Gastrocnemius medialis (tissue), 4 donors: ENCODE measurements around the gene ZC3H11A. TPM values are rescaled to one million over a fixed set of nuclear protein-coding genes. Genes with fewer than 3 reads are reported as not detected.

Experiments used
- ATAC-seq, 2 donors: fragments of 150-250 bp; one replicate each; pipeline ENCODE4 v1.9.1; 2016
- DNase-seq, 2 donors: peaks; one replicate each; pipeline ENCODE4 v3.0.0-alpha.2; 2019
- H3K27ac ChIP-seq, 4 donors: fragments of 200-600 bp; sonication (generic); 1 replicate in 1 of 4; 2 replicates in 3 of 4; pipeline ENCODE4 v1.5.1; 2016 to 2018; ENCODE audit warnings: mild to moderate bottlenecking in 2 of 4, moderate library complexity in 1 of 4
- H3K27me3 ChIP-seq, 3 donors: fragments of 200-600 bp; sonication (generic) in 2 of 3; 1 replicate in 1 of 3; 2 replicates in 2 of 3; pipeline versions ENCODE4 v1.5.1 to v1.6.0; 2016 to 2019; ENCODE audit warnings: mild to moderate bottlenecking in 1 of 3, moderate library complexity in 1 of 3
- H3K36me3 ChIP-seq, 2 donors: fragments of 200-600 bp; sonication (generic) in 1 of 2; one replicate each; pipeline ENCODE4 v1.5.1; 2017 to 2018
- H3K4me1 ChIP-seq, 2 donors: fragments of 200-600 bp; sonication (generic) in 1 of 2; one replicate each; pipeline ENCODE4 v1.5.1; 2016 to 2017; ENCODE audit warnings: mild to moderate bottlenecking in 2 of 2
- H3K4me3 ChIP-seq, 4 donors: fragments of 200-600 bp; sonication (generic) in 3 of 4; 1 replicate in 1 of 4; 2 replicates in 3 of 4; pipeline ENCODE4 v1.5.1; 2016 to 2019; ENCODE audit warnings: mild to moderate bottlenecking in 2 of 4
- H3K9me3 ChIP-seq, 3 donors: fragments of 200-600 bp; sonication (generic) in 2 of 3; 1 replicate in 1 of 3; 2 replicates in 2 of 3; pipeline ENCODE4 v1.5.1; 2016 to 2019
- CTCF ChIP-seq, 5 experiments: fragments of 450-650 bp in 3 of 5; fragments of 200-600 bp in 2 of 5; sonication (generic) in 2 of 5; IDR thresholded peaks in 4 of 5; conservative IDR thresholded peaks in 1 of 5; 1 replicate in 4 of 5; 2 replicates in 1 of 5; pipeline ENCODE4 v1.5.1; 2016 to 2019; ENCODE audit warnings: antibody characterized with exemption in 5 of 5, mild to moderate bottlenecking in 3 of 5, moderate library complexity in 3 of 5
- POLR2A ChIP-seq, 2 donors: fragments of 450-650 bp; IDR thresholded peaks; one replicate each; pipeline ENCODE4 v1.6.1; 2017; ENCODE audit warnings: antibody characterized with exemption in 2 of 2, mild to moderate bottlenecking in 2 of 2, moderate library complexity in 2 of 2
- in situ Hi-C, 4 donors: fragments of 200-750 bp; cut with MboI; loops; one replicate each; pipeline versions ENCODE4 v1.15.0 to v1.8.0; 2017; ENCODE audit warnings: low sequenced_read_pairs in 4 of 4
- intact Hi-C: fragments of 100-400 bp; cut with DNase I; formaldehyde crosslinking; loops from one replicate; pipeline ENCODE4 v1.15.1; 2023; ENCODE audit warnings: low total_unique reads
- total RNA-seq, 4 donors: library from RNA; depleted of rRNA; stranded (reverse); fragments of >200 nt; gene quantifications; one replicate each; pipeline versions ENCODE4 v1.1.0 to v1.2.3, GENCODE V29; 2016

The ZC3H11A gene
- total RNA-seq, 4 donors from 2014 or later: 71.0 to 131 (median 92.0) TPM

- H3K9me3 ChIP-seq: no peaks in the 10 kb centered on the region
- peak overlapping the region in 1 of 4 donors; percentile 25 for H3K27ac ChIP-seq
- ATAC-seq (no peak), DNase-seq (no peak)
- H3K4me3 ChIP-seq: no peak overlapping the region
- peaks cover 0 to 42% of the 10 kb centered on the region in 2 donors for H3K36me3 ChIP-seq
- intact Hi-C loops: no loop called here
- TF ChIP-seq CTCF (IDR thresholded peaks at IDR 0.05 in 4 of 5, conservative IDR thresholded peaks at IDR 0.05 in 1 of 5) (no peak), POLR2A (IDR thresholded peaks at IDR 0.05) (no peak)
- peaks cover 20 to 25% of the 10 kb centered on the region in 2 donors for H3K4me1 ChIP-seq
- no peaks in the 10 kb centered on the region for H3K27me3 ChIP-seq
- in situ Hi-C loops: loop anchor here in 1 of 4 donors (25.0 kb wide), 1 partner anchor 730 kb away; no protein-coding TSS in a partner anchor
Measured at GRCh38 chr1:203807196-203807595, 11.8 kb downstream of the ZC3H11A start.

- in situ Hi-C loops (loop anchor here in 1 of 4 donors (25.0 kb wide), 1 partner anchor 724 kb away; no protein-coding TSS in a partner anchor), intact Hi-C loops (no loop called here)
- ATAC-seq (no peak), DNase-seq (no peak)
- Histone ChIP-seq H3K36me3 (peaks cover 0 to 34% of the 10 kb centered on the region in 2 donors), H3K4me3 (no peak overlapping the region), H3K4me1 (no peaks in the 10 kb centered on the region), H3K27ac (no peak overlapping the region), H3K27me3 (no peaks in the 10 kb centered on the region), H3K9me3 (no peaks in the 10 kb centered on the region)
- TF ChIP-seq POLR2A (IDR thresholded peaks at IDR 0.05) (no peak), CTCF (IDR thresholded peaks at IDR 0.05 in 4 of 5, conservative IDR thresholded peaks at IDR 0.05 in 1 of 5) (no peak)
Measured at GRCh38 chr1:203813581-203814341, 18.3 kb downstream of the ZC3H11A start.

GRCh38 chr1:203818399-203818798, 23.0 kb downstream of the ZC3H11A start:
- no peaks in the 10 kb centered on the region for H3K9me3 ChIP-seq
- intact Hi-C loops: no loop called here
- no peaks in the 10 kb centered on the region for H3K27me3 ChIP-seq
- in situ Hi-C loops: loop anchor here in 1 of 4 donors (25.0 kb wide), 1 partner anchor 719 kb away; no protein-coding TSS in a partner anchor
- no peak overlapping the region for H3K4me3 ChIP-seq
- peaks cover 0 to 63% of the 10 kb centered on the region in 2 donors for H3K36me3 ChIP-seq
- H3K27ac ChIP-seq: peak overlapping the region; percentile 4 to 45 (median 36)
- DNase-seq (no peak), ATAC-seq (peak; percentile 54 to 62)
- H3K4me1 ChIP-seq: peaks cover 4 to 8% of the 10 kb centered on the region in 2 donors
- no peak for TF ChIP-seq CTCF (IDR thresholded peaks at IDR 0.05 in 4 of 5, conservative IDR thresholded peaks at IDR 0.05 in 1 of 5)
- no peak for TF ChIP-seq POLR2A (IDR thresholded peaks at IDR 0.05)

GRCh38 chr1:203823306-203823705, 27.9 kb downstream of the ZC3H11A start:
- ATAC-seq (no peak), DNase-seq (no peak)
- no peak for TF ChIP-seq POLR2A (IDR thresholded peaks at IDR 0.05)
- TF ChIP-seq CTCF (IDR thresholded peaks at IDR 0.05 in 4 of 5, conservative IDR thresholded peaks at IDR 0.05 in 1 of 5): no peak
- Histone ChIP-seq H3K27ac (peak overlapping the region; percentile 18 to 59 (median 38)), H3K4me1 (peaks cover 12 to 17% of the 10 kb centered on the region in 2 donors), H3K36me3 (peaks cover 0 to 68% of the 10 kb centered on the region in 2 donors), H3K9me3 (no peaks in the 10 kb centered on the region), H3K4me3 (no peak overlapping the region), H3K27me3 (no peaks in the 10 kb centered on the region)
- intact Hi-C loops: no loop called here
- in situ Hi-C loops: loop anchor here in 1 of 4 donors (25.0 kb wide), 1 partner anchor 714 kb away; no protein-coding TSS in a partner anchor
